Measurements from ENCODE around the gene NIPBL. TPM values are rescaled to one million over a fixed set of nuclear protein-coding genes. Genes with fewer than 3 reads are reported as not detected.
A peak's percentile ranks its signal among the peaks of the same experiment; 100 is the strongest.

The NIPBL gene
- total and polyA plus RNA-seq, 2 donors: 15.9 to 111 TPM

- 59% methylated on average over 2 of the region's 2 CpGs for WGBS
- DNase-seq (ENCODE audit: extremely low spot score): no peak
Observed at GRCh38 chr5:36870399-36871040, 6.0 kb upstream of the NIPBL start.

GRCh38 chr5:36874465-36874864 lies 2.1 kb upstream of the NIPBL start:
- no peak overlapping the region for H3K27ac ChIP-seq (ENCODE audit: low read depth)
- no peak for DNase-seq (ENCODE audit: extremely low spot score)
- peak overlapping the region; percentile 8 for H3K4me3 ChIP-seq (ENCODE audit: low read depth, low read length)
- no peaks in the 10 kb centered on the region for H3K4me1 ChIP-seq (ENCODE audit: insufficient read depth)
- WGBS: 32% methylated on average over 3 of the region's 3 CpGs
- no peaks in the 10 kb centered on the region for H3K36me3 ChIP-seq (ENCODE audit: insufficient read depth)

More at GRCh38 chr5:36870399-36871040, 6.0 kb upstream of the NIPBL start:
- H3K27ac ChIP-seq (ENCODE audit: low read depth): no peak overlapping the region
- H3K36me3 ChIP-seq (ENCODE audit: insufficient read depth): no peaks in the 10 kb centered on the region
- no peak overlapping the region for H3K4me3 ChIP-seq (ENCODE audit: low read depth, low read length)
- no peaks in the 10 kb centered on the region for H3K4me1 ChIP-seq (ENCODE audit: insufficient read depth)

GRCh38 chr5:36875051-36875789 lies 1.3 kb upstream of the NIPBL start:
- peak overlapping the region; percentile 66 for H3K27ac ChIP-seq (ENCODE audit: low read depth)
- under 1% methylated on average over 26 of the region's 26 CpGs for WGBS
- H3K4me1 ChIP-seq (ENCODE audit: insufficient read depth): no peaks in the 10 kb centered on the region
- DNase-seq (ENCODE audit: extremely low spot score): no peak
- H3K4me3 ChIP-seq (ENCODE audit: low read depth, low read length): peak overlapping the region; percentile 97
- no peaks in the 10 kb centered on the region for H3K36me3 ChIP-seq (ENCODE audit: insufficient read depth)

- H3K36me3 ChIP-seq (ENCODE audit: insufficient read depth): no peaks in the 10 kb centered on the region
- peak overlapping the region; percentile 97 for H3K4me3 ChIP-seq (ENCODE audit: low read depth, low read length)
- DNase-seq (ENCODE audit: extremely low spot score): no peak
- H3K27ac ChIP-seq (ENCODE audit: low read depth): peak overlapping the region; percentile 99
- WGBS: under 1% methylated on average over 47 of the region's 47 CpGs
- H3K4me1 ChIP-seq (ENCODE audit: insufficient read depth): peaks cover 1% of the 10 kb centered on the region
Observed at GRCh38 chr5:36875790-36876298, 725 bp upstream of the NIPBL start.

- Histone ChIP-seq H3K4me1 (ENCODE audit: insufficient read depth) (peaks cover 2% of the 10 kb centered on the region), H3K4me3 (ENCODE audit: low read depth, low read length) (peak overlapping the region; percentile 97), H3K27ac (ENCODE audit: low read depth) (peak overlapping the region; percentile 98), H3K36me3 (ENCODE audit: insufficient read depth) (no peaks in the 10 kb centered on the region)
- WGBS: under 1% methylated on average over 57 of the region's 57 CpGs
- DNase-seq (ENCODE audit: extremely low spot score): no peak
Observed at GRCh38 chr5:36876965-36877666, 547 bp downstream of the NIPBL start.

GRCh38 chr5:36877667-36878391 lies 1.3 kb downstream of the NIPBL start:
- Histone ChIP-seq H3K4me3 (ENCODE audit: low read depth, low read length) (peak overlapping the region; percentile 97), H3K27ac (ENCODE audit: low read depth) (peak overlapping the region; percentile 98), H3K4me1 (ENCODE audit: insufficient read depth) (peaks cover 2% of the 10 kb centered on the region), H3K36me3 (ENCODE audit: insufficient read depth) (no peaks in the 10 kb centered on the region)
- no peak for DNase-seq (ENCODE audit: extremely low spot score)
- WGBS: under 1% methylated on average over 11 of the region's 11 CpGs

- DNase-seq (ENCODE audit: extremely low spot score): no peak
- H3K36me3 ChIP-seq (ENCODE audit: insufficient read depth): no peaks in the 10 kb centered on the region
- peaks cover 2% of the 10 kb centered on the region for H3K4me1 ChIP-seq (ENCODE audit: insufficient read depth)
- peak overlapping the region; percentile 97 for H3K4me3 ChIP-seq (ENCODE audit: low read depth, low read length)
- under 1% methylated on average over 16 of the region's 16 CpGs for WGBS
- no peak overlapping the region for H3K27ac ChIP-seq (ENCODE audit: low read depth)
Observed at GRCh38 chr5:36878392-36879082, 2.0 kb downstream of the NIPBL start.

- no peak overlapping the region for H3K4me3 ChIP-seq (ENCODE audit: low read depth, low read length)
- WGBS: 33% methylated on average over 2 of the region's 2 CpGs
- no peak overlapping the region for H3K27ac ChIP-seq (ENCODE audit: low read depth)
- H3K4me1 ChIP-seq (ENCODE audit: insufficient read depth): peaks cover 2% of the 10 kb centered on the region
- no peak for DNase-seq (ENCODE audit: extremely low spot score)
- no peaks in the 10 kb centered on the region for H3K36me3 ChIP-seq (ENCODE audit: insufficient read depth)
Observed at GRCh38 chr5:36879274-36880033, 2.9 kb downstream of the NIPBL start.

GRCh38 chr5:36880761-36881160 lies 4.2 kb downstream of the NIPBL start:
- 31% methylated on average over 3 of the region's 3 CpGs for WGBS
- Histone ChIP-seq H3K27ac (ENCODE audit: low read depth) (no peak overlapping the region), H3K4me3 (ENCODE audit: low read depth, low read length) (no peak overlapping the region), H3K36me3 (ENCODE audit: insufficient read depth) (no peaks in the 10 kb centered on the region), H3K4me1 (ENCODE audit: insufficient read depth) (peaks cover 2% of the 10 kb centered on the region)
- no peak for DNase-seq (ENCODE audit: extremely low spot score)

- DNase-seq (ENCODE audit: extremely low spot score): no peak
- Histone ChIP-seq H3K27ac (ENCODE audit: low read depth) (no peak overlapping the region), H3K4me3 (ENCODE audit: low read depth, low read length) (no peak overlapping the region), H3K4me1 (ENCODE audit: insufficient read depth) (peaks cover 2% of the 10 kb centered on the region), H3K36me3 (ENCODE audit: insufficient read depth) (no peaks in the 10 kb centered on the region)
Observed at GRCh38 chr5:36881304-36881703, 4.7 kb downstream of the NIPBL start.

- whole genome bisulfite sequencing: 100% methylated on average over 1 of the region's 1 CpG
- Histone ChIP-seq H3K4me3 (ENCODE audit: low read depth, low read length) (no peak overlapping the region), H3K4me1 (ENCODE audit: insufficient read depth) (peaks cover 2% of the 10 kb centered on the region), H3K36me3 (ENCODE audit: insufficient read depth) (no peaks in the 10 kb centered on the region), H3K27ac (ENCODE audit: low read depth) (no peak overlapping the region)
- no peak for DNase-seq (ENCODE audit: extremely low spot score)
Observed at GRCh38 chr5:36881807-36882206, 5.2 kb downstream of the NIPBL start.

- WGBS: 83% methylated on average over 3 of the region's 3 CpGs
Observed at GRCh38 chr5:36882250-36882649, 5.7 kb downstream of the NIPBL start.

More at GRCh38 chr5:36882250-36882649, 5.7 kb downstream of the NIPBL start:
- no peak for DNase-seq (ENCODE audit: extremely low spot score)
- Histone ChIP-seq H3K36me3 (ENCODE audit: insufficient read depth) (no peaks in the 10 kb centered on the region), H3K4me1 (ENCODE audit: insufficient read depth) (peaks cover 2% of the 10 kb centered on the region), H3K4me3 (ENCODE audit: low read depth, low read length) (no peak overlapping the region), H3K27ac (ENCODE audit: low read depth) (no peak overlapping the region)
